Astrocyte (in vitro differentiated cells and primary cell): ENCODE results near the gene XBP1.

Source experiments
- EZH2 ChIP-seq: IDR thresholded peaks from 2 replicates; pipeline ENCODE4 v1.6.1; 2012; ENCODE audit warnings: mild to moderate bottlenecking, low read length, inconsistent platforms; ENCODE audit not compliant: insufficient read depth
- TF ChIP-seq, protein P1 (sequence below): IDR thresholded peaks from 2 replicates; pipeline ENCODE4 v1.5.1; 2011; ENCODE audit warnings: low read depth, mild to moderate bottlenecking, inconsistent platforms, low read length, moderate library complexity; ENCODE audit not compliant: insufficient read depth

DNA sequence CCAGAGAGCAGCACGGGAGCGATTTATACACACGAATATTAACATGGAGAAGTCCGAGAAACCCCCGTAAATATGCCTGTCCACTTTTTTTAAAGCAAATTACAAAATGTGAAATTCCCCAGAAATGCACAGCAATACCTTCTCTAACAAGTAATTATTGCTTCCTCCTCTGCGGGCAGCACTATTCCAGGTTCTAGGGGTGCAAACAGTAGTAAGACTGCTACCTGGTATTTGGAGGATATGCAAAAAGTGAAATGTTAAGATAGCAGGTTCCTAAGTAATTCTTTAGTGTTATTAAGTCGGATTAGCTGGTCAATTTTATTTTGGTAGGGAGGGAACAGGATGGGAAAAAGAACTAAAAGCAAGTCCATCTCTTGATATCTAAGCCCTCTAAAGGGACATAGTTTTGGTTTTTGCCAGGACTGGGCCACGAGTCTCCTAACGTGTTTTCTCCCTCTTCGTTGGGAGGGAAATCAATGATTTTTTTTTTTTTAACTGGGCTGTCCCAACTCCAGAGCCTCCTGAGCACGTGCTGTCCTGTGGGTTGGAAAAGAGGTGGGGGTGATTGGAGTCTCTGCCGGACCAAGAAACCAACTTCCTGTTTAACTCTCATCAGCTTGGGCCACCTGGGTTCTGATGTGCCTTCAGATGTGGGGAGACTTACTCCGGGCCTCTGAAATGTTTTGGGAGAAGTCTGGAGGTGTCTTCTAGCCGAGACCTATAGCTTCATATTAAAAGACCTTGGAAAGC lies 1.7 kb upstream of the XBP1 start:
- TF ChIP-seq, protein P1, sequence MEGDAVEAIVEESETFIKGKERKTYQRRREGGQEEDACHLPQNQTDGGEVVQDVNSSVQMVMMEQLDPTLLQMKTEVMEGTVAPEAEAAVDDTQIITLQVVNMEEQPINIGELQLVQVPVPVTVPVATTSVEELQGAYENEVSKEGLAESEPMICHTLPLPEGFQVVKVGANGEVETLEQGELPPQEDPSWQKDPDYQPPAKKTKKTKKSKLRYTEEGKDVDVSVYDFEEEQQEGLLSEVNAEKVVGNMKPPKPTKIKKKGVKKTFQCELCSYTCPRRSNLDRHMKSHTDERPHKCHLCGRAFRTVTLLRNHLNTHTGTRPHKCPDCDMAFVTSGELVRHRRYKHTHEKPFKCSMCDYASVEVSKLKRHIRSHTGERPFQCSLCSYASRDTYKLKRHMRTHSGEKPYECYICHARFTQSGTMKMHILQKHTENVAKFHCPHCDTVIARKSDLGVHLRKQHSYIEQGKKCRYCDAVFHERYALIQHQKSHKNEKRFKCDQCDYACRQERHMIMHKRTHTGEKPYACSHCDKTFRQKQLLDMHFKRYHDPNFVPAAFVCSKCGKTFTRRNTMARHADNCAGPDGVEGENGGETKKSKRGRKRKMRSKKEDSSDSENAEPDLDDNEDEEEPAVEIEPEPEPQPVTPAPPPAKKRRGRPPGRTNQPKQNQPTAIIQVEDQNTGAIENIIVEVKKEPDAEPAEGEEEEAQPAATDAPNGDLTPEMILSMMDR = no peak
- no peak for TF ChIP-seq EZH2
